HG02870 (cell line): Measurements from ENCODE around the gene CHN2.
A peak's percentile ranks its signal among the peaks of the same experiment; 100 is the strongest.

ENCODE experiments used
- ATAC-seq: cut with Tn5 transposase; IDR thresholded peaks from one replicate; pipeline ENCODE4 v1.9.1; 2021; ENCODE audit warnings: mild to moderate bottlenecking, moderate library complexity; ENCODE audit not compliant: unreplicated experiment

CHN2 gene

GRCh38 chr7:29329686-29330085 lies 135.1 kb downstream of the CHN2 start:
- ATAC-seq = no peak

DNA sequence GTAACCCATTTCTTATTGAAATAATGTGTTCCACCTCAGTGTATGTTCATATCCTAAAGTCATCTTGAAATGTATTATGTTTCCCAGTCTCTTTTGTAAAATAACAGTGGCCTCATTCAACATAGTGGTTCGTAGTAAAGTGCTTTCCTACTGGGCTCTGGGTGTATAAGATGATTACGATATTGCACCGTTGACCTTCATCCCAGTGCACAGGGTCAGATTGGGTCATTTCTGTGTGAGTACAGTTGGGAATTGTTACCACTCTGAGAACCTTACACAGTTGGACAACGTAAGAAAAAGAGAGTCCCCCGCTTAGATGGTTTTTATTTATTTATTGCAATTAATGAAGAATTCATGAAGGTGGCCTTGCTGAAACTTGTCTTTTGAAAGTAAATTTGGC lies 135.6 kb downstream of the CHN2 start:
- ATAC-seq = no peak

DNA sequence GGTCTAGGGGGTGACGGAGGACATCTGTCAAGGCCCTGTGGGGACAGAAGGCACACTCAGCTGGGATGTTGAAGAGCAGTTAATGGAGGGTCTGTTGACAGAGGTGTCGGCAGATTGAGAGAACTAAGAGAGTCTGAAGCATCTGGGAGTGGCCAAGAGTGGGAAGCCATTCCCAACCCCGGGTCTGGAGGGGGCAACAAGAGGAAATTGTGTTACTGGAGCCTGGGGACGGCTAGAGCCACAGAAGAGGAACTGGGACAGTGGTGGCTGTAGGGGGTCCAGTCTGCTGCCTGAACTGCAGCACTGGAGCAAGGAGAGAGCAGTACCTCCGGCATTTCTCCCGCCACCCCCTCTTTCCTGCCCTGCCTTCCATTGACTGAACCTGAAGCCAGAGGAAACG lies 136.6 kb downstream of the CHN2 start:
- no peak for ATAC-seq

- no peak for ATAC-seq
Observed at GRCh38 chr7:29332042-29332811, 137.7 kb downstream of the CHN2 start.

- no peak for ATAC-seq
Observed at GRCh38 chr7:29332875-29333855, 138.6 kb downstream of the CHN2 start.

- no peak for ATAC-seq
Observed at GRCh38 chr7:29335188-29336083, 140.9 kb downstream of the CHN2 start.

- no peak for ATAC-seq
Observed at GRCh38 chr7:29337546-29338116, 143.1 kb downstream of the CHN2 start.

GRCh38 chr7:29340696-29341095 lies 146.1 kb downstream of the CHN2 start:
- ATAC-seq = no peak

DNA sequence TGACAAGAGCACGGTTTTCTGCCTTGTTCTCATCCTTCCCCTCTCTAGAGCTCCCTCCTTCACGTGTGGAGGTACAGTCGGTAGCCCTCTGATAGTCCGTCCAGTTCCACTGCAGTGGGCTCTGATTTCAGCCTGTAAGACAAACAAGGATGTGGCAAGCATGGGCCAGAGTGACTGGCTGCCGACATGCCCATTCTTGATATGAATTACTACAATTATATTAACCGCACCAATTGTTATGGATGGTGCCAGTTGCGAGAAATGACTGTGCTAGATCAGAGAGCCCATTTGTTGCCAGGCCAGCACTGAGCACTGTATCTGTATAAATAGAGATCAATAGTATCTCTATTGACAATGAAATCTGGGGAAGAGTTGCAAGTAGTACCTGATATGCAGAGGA lies 146.6 kb downstream of the CHN2 start:
- ATAC-seq = no peak

- ATAC-seq = no peak
Observed at GRCh38 chr7:29342761-29343160, 148.2 kb downstream of the CHN2 start.

DNA sequence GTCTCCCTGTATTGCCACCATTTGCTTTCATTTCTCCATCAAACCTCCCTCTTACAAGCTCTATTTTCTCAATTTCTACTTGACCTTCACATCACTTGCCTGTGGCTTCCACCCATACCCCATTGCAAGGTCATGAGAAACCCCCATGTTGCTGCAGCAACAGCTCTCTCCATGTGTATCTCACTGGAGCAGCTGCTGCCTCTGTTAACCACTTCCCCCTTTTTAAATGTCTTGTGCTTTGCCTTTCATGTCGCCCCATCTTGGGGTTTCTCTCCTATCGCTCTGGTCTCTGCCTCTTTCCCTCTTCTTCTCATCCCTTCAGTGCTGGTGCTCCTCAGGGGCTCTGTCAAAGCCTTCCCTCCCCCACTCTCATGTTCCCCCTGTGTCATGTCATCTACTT lies 148.8 kb downstream of the CHN2 start:
- no peak for ATAC-seq

DNA sequence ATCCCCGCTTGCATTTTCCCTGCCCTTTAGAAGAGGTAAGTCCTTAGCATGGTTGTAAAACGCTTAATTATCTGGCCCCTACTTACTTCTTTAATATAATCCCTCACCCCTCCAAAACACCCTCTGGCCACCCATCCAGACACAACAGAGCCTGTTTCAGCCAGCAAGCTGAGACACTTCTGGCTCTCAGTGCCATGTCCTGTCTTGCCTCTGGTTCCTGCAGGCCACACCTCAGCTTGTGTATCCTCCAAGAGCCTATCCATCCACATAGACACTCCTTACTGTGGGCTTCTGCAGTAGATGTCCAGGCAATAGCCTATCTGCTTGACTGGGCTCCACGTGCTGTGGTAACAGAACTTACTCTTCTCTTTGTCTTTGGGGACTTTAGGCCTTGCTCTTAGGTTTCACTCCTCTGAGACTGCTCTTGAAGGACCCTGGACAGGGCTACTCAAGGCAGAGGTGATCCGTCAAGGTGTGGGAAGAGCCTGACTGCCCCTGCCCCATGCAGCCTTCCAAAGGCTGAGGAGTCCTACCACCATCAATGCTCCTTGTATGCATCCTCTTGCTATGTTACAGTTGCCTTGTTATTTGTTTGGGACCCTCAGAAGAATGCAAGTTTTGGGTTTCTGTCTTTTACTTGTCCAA lies 149.9 kb downstream of the CHN2 start:
- ATAC-seq = no peak

DNA sequence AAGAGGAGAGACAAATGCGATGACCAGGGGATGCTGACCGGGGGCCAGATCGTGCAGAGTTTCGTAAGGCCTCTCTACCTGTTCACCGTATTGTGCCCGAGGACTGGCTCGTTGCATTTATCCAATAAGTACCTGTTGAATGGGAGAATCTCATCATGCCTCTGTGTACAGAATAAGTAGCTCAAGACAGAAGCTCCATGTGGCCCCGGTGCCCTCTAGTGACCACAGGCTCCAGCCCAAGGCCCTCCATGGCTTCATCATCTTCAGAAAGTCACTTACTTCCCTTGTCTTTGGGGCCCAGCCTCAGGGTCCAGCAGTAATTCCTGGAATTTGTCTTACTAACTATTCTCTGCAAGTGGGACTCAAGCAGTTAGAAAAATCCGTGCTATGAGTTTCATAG lies 151.0 kb downstream of the CHN2 start:
- no peak for ATAC-seq

GRCh38 chr7:29346231-29346978 lies 151.8 kb downstream of the CHN2 start:
- ATAC-seq = no peak

DNA sequence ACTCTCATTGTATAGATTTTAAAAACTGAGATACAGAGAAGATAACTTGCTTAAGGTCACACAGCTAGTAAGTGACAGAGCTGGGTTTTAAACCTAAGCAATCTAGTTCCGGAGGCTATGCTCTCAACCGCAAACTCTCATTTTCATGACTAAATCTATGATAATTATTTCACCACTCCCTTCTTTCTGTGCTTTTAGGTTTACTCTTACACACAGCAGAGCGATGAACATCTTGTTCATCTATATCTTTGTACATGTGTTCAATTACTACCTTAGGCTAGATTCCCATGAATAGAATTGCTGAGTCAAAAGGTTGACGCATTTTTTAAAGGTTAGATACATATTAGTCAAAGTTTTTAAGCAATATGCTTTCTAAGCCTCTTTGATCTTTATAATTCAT lies 154.8 kb downstream of the CHN2 start:
- peak; percentile 82 for ATAC-seq

DNA sequence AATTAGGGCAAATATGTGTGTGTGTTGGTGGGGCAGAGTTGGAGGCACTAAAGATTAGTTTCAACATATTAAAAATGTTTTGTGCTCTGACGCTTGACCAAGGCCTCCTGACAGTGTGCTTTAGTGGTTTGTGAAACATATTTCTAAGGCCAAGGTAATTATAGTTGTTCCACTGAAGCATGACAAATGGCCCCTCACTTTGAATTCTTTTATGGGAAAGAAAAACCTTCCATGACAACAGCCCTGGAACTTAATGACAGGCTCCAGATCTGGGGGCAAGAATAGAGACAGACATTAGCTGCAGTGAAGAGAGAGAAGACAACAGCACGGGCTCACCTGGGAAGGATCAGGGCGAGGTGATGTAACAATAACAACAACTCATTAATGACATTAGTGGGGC lies 155.8 kb downstream of the CHN2 start:
- no peak for ATAC-seq

DNA sequence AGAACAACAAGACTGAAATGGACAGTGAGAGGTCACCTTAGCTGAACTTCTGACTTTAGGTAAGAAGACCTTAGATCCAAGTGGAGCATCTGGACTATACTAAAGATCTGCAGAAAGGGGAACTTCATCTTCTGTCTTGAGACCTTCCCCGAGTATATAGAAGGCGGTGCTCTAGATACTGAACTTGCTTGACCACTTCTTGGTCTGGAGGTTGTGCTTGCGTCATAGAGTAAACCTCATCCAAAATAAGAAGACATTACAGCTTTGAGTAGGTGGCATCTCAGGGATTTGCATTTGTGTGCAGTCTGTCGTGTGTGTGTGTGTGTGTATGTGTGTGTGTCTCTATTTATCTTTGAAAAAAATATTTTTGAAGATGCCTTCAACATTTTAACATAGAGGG lies 157.5 kb downstream of the CHN2 start:
- no peak for ATAC-seq

- ATAC-seq = no peak
Observed at GRCh38 chr7:29353810-29354209, 159.2 kb downstream of the CHN2 start.

DNA sequence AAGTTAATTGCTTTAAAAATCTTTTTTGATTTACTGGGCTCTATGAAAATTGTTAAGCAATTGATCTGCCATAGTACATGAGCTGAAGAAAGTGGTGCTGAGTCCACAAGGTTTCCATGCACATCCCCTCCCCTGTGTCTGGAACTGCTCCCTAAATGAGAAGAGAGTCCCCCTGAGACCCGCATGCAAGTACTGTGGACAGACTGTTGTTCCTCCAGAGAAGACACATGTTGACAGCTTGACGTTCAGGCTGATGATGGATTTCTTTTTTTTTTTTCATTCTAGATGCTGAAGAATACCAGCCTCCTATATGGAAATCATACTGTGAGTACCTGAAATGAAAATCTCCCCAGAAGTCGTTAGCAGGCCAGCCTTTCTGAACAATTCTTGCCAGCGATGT lies 159.8 kb downstream of the CHN2 start:
- ATAC-seq = no peak
